ENCODE measurements around the gene CAPSL.

DNA sequence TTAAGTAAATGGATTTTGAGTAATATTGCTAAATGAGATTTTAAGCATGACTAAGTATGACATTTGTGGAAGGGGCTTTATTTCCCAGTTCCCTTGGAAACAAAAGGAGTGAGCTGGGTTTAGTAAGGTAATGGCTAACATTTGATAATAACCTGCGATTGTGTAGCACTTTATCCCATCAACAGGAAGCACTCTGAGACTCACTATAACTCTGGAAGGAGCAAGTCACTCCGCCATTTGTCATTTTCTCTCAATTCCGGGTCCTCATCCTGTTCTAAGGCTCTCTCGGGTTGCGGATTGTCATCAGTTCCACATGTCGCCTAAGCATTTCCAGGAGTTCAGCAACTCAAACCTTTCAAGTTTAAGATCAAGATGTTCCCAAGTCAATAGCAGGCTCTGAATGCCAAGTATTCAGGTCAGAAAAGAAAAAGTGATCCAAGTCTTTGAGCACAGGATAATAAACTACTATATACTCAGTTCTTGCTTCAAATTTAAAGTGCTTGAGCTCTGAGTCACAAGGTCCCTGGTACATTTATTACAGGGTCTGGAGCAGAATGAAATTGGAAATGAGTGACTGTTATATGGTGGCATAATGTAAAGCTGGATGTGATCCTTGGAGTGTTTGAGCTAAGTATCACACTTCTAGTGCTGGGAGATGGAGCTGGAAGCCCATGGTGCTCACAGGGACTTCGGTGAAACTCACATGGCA is 39.3 kb downstream of the CAPSL start:
- TF ChIP-seq ZNF274 (IDR thresholded peaks at IDR 0.05; ENCODE audit: low read depth, low read length) (no peak), YY1 (IDR thresholded peaks at IDR 0.05; ENCODE audit: insufficient read depth, insufficient read length) (no peak), SUZ12 (IDR thresholded peaks at IDR 0.05; ENCODE audit: extremely low read depth, insufficient read depth, insufficient read length) (no peak)

Measured in NT2/D1 (cell line).